NCI-H748 treated with DMSO at 0.1 percent for 48 hours (cell line): ENCODE data around the gene STARD13.
A peak's percentile ranks its signal among the peaks of the same experiment; 100 is the strongest.

ENCODE experiments used
- DNase-seq: peaks from one replicate; lab custom pipeline; 2025; lab: John Stamatoyannopoulos, UW

The STARD13 gene

DNA sequence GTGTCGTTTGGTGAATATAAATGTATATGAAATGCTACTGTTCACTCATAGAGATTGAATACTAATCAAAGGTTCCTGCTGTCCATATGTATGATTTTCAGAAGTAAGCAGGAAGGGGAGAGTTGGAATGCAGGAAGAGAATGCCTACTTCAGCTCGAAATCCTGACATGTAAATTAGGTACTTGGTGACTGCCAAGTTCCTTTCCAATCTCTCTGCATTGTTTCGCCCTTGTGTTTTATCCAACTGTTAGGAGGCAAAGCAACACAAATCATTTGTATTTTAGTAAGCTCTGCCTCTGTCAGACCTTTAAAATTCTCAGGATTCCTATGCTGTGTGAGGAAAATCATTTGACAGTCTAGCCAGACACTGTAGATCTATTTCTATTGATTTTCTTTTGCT lies 9.0 kb downstream of the STARD13 start:
- DNase-seq = no peak

DNA sequence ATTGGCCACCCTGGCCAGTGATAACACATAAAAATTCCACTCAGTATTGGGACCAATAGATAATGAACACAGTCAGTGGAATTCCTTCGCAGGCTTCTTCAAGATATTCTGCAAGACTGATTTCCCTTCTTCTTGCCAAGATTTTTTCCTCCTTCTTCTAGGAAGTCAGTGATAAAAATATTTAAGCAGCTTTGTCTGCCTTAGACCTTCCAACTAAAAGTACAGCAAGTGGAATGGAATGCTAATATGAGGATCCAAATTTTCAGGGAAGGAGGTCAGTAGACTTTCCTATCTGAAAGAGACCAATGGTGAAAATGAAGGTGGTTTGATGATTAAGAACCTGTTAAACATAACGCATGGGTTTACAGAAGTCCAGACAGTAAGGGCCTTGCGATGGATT lies 9.6 kb downstream of the STARD13 start:
- DNase-seq = no peak

DNA sequence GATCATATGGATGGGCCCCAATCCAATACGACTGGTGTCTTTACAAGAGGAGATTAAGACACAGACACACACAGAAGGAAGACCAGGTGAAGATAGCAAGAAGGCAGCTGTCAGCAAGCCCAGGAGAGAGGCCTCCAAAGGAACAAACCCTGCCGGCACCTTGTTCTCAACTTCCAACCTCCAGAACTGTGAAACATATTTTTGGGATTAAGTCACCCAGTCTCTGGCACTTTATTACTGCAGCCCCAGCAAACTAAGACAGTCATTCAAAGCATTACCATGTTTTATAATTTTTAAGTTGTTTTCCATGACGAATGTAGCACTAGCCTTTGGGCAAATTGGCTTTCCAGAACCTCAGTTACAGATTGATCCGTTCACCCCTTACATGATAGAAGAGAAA lies 11.3 kb downstream of the STARD13 start:
- DNase-seq = no peak

DNA sequence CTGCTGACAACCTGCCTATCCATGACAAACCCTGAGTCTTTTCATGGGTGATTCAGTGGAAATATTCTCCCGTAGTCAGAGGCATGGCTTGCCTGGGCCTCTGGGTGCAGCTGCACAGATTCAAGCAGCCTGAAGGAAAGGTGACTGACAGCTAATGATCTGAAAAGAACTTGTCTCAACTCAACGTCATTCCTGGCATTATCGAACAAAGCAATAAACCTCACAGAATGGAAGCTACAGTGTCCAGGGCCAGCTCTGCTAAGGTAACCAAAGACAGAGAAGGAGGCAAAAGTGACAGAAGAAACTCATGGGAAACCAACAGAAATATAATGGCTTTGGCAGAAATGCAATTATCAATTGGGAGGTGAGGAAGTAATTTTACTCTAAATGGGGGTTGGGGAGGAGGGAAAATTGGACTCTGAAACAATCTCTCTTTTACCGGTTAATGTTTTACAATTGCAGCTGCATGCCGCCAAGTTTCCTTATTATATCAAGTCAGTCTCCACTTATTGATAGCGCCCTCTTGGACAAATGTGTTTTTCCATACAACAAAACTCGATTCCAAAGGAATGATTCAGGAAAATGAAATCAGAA lies 12.9 kb downstream of the STARD13 start:
- no peak for DNase-seq

DNA sequence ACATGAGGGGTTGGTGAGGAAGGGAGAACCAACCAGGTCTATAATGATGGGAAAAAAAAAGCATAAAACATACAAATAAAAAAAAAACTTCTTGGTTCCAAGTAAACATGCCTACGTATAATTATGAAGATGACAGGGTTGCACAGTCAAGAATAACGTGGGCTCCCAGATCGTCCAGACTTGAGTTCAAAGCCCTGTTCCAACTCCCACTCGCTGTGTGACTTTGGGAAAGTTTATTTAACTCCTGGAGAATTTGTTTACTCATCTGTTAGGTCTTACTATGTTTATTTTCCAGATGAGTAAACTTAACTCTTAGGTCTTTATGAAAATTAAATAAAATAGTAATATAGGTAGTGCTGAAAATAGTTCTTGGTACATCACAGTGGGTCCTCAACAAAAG lies 13.8 kb downstream of the STARD13 start:
- no peak for DNase-seq

DNA sequence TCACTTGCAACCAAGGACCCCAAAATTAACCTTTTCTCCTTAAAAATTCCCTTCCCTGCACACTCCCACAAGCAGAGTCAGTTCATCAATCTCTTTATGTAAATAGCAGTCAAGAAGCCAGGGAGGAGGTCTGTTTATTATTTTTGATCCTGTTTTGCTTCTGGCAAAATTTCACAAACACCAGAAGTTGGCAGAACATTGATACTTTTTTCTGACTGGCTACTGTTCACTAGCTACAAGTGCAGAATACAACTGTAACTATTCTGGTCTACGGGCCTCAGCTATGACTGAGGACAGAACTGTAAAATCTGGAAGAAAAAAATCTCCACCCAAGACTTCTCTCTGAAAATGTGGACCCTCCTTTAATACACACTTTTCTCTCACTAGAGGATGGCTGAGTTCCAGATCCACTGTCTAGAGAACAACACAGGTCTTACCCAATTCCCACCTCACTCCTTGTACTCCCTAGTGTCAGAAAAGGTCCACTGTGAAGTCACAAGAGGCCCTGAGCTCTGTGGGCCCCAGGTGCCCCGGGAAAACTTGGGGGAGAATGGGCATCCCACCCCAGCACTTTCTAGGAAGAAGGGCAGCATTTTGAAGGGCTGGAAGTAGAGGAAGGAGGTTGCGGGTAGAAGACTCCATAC lies 14.5 kb downstream of the STARD13 start:
- DNase-seq = no peak

DNA sequence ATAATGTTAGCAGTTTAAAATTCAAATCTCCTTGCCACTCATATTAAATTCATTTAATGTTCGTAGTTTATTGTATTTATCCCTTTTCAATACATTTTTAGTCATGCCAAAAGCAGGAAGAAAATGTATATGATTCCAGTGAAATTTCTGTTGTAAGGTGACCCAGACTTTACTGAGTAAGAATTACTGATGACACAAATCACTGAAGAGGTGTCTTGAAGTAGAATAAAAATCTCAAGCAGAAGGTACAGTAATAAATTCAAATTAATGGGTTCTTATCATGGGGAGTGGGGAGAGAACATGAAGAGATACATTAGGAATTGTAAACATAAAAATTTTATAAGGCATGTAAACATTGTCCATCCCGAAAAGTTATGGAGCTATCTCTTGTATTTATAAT lies 19.9 kb downstream of the STARD13 start:
- DNase-seq = no peak

DNA sequence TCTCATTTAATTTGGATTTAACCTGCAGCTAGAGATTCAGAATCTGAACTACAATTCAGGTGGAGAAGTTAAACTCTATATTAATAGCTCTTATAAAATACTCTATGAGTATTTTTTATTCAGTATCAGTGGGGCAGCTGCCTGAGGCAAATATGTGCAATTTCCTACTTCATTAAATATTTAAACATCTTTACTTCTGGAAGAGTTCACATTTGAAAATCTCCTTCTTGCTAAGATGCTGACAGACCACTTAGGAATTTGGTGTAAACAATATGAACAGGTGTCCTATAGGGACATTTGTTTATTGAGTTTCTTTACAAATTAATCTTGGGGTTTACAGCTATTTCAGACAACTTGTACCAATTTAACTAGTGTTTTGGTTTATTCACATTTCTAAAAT lies 20.4 kb downstream of the STARD13 start:
- DNase-seq = no peak

DNA sequence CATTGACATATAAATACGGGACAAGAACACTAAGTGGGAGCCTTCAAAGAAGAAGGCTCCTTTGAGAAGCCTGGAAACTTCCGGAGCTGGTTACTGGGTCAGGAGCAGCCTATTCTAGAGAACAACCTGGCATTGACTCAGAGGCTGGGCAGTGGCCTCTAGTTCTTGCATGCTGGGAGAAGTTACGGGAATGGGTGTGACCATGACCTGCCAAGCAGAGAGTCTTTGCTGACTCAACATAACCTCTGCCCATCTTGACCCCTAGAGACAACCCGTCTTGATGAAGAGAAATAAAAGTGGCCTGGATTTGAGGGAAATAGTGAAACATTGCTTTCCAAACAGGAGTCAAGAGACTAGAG lies 21.0 kb downstream of the STARD13 start:
- DNase-seq = no peak

DNA sequence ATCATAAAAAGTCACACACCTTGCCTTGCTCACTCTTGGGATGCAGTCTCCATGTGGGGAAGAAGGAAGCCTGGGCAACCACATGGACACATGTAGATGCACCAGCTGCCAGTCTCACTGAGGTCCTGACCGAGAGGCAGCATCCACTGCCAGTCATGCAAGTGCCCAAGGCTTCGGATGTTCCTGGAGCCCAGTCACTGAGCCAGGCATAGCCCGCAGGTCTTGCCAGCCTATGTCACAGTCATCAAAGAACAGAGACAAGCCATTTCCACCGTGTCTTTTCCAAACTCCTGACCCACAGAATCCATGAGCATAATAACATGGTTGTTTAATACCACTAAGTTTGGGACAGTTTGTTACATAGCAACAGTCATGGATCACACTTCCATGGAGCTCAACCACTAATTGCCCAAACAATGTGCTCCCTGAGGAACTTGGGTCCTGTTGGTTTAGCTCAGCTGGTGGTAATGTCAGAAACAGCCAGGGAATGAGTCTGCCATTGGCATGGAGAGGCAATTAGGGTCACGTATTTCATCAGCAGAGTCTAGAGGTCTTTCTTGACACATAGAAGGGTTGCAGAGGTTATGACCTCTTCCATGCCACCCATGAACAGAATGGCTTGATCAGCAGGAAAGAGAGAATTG lies 21.5 kb downstream of the STARD13 start:
- no peak for DNase-seq

DNA sequence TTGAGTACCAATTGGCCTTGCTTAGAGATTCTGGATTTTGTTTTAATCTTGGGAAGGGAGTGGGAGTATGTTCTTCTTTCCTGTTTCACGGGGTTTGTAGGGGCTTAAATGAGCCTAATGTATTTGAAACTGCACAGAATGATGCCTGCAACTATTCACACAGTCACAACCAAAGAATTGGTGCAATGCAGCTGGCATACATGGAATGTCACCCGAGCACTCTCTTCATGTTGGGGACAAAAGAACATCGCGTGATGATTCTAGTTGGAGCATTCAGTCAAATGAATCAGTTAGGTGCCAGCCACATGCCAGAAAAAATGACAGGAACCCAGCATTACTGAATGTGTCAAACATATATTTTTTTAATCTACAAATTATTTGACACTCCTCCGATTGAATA lies 22.1 kb downstream of the STARD13 start:
- no peak for DNase-seq

DNA sequence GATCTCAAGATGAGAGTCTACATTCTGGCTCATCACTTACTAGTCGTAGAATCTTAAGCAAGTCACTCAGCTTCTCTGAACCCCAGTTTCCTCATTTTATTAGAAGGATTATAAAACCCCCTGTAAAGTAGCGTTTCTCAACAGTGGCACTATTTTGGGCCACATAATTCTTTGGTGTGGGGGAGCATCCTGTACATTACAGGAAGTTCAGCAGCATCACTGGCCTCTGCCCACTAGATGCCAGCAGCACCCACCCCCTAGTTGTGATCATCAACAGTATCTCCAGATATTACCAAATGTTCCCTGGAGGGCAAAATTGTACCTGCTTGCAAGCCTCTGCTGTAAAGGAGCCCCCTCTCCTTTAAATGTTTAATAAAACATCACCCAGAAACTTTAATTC lies 22.6 kb downstream of the STARD13 start:
- peak; percentile 26 for DNase-seq

DNA sequence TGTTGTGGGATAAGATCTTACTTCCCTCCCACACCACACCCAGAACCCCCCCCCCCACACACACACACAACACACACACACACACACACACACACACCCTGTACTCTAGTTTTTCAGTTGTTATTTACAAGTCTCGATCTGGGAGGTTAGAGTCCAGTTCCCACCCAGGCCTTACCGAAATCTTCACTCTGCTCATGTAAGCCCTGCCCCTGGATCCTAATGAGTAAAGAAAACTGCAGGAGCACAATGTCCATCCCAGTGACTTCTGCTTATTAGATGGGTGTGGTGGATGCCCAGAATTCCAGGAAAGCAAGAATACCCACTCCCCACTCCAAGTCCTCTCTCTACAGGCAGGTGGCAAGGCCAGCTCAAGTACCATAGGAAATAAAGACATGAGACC lies 23.0 kb downstream of the STARD13 start:
- DNase-seq = no peak

DNA sequence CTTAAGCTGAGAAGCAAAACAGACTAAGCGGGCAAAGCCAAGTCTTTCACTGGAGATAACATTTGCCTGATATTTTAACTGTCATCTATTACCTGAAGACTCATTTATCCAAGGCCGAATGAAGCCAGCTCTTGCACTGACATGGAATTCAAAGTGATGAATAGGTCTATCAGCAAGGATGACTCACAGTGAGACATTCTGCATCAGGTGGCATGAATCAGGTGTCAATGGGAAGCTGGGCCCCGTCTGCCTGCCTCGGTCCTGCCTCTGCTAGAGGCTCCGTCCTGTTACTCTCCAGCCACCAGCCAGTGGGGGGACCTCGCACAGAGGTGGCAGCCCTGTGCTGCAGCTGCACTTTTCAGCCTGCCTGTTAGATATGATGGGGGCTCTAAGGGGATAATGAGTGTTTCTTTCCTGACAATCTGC lies 23.5 kb downstream of the STARD13 start:
- peak; percentile 84 for DNase-seq

DNA sequence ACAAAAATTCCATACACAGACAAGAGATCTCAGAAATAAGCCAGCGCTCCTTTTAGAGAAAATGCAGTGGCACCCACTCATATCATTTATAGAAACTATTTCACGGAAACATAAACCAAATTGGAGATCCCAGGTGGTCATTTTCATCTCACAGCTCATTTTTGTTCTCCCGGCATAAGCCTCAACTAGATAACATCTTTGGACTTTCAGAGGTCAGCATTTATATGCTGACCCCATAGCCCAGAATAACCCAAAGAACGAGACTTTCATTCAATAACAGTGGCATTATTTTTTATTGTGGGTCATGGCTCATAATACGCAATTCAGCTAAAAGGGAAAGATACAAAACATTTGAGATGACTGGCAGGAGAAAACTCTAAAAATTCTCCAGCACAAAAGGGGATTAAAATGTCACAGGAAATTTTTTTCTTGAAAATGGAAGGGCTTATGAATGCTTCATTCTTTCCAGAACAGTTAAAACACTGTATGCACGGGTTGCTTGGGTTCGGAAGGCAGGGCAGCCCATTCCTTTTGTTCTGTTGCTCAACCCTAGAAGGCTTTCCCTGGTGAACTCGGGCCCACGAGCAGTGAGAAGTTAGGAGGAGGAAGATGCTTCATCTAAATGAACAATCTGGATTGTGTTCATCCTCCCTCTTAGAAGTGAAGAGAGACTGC lies 24.0 kb downstream of the STARD13 start:
- DNase-seq = no peak

DNA sequence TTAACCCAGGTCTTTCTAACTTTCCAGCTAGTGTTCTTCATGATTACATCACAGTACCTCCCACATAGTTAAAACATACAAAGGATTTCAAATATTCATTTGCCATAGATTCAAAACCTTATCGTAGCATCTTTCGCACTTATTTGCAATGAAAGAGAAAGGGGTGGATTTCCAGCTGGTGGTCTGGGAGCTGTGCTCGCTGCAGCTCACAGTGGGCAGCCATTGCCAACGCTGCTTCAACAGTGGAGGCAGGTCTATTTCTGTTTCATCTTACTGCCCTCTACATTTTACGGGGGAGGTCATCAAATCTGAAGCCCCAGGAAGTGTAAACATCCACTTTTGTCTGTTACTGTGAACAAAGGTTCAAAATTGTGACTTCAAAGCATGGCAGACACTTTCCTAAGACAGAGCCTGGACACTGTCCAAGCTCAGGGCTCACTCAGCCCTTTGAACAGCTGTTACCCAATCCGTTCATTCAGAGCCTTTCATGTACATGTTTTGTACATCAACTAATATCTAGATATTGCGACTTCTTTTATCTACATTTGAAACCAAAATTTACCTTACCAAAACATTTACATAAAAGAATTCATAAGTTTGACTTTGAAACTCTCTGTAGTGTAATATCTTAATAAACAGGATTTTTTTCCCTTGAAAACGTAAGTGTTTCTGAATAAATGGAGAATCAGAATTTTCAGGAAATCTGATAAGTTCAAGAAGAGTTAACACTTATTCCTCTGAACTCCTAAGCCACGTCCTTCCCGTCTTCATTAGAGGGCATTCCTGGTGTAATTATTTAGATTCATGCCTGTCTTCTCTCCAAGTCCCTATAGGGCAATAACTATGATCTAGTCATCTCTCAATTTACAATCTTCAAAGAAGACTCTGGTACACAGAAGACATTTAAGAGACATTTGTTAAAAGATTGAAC lies 25.1 kb downstream of the STARD13 start:
- peak; percentile 89 for DNase-seq

DNA sequence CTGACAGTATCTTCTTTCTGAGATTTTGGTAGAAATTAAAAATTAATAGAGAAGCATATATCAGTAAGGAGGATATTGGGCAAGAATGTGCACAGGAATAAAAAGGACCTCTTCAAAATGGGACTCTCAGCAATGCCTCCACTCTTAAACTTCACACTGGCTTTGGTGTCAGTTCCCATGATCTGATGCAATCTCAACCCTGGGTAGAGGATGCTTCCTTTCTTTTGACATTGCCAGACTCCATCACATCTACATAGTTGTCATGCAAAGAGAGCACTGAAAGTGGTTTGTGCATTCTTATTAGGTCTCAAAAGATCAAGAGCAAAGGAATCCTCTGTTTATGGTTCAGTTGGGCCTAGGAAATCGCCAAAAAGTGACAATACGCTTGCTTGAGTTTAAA lies 26.3 kb downstream of the STARD13 start:
- DNase-seq = no peak

DNA sequence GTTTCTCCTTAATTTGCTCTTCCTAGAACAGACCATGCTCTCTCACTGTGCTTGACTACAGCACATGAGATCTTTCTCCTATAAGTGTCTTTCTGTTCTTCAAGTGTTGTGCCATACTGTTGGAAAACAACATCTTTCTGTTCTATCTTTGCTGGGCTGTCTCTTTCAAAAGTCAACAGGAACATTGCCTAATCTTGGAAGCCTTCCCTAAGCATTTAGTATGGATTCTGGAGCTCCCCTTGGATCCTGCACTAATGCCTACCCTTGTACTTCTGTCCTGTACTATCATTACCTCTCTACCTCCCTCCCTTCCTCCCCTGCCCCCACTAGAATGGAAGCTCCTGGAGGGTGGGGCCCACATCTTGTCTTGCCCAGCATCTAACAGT lies 26.8 kb downstream of the STARD13 start:
- DNase-seq = no peak

DNA sequence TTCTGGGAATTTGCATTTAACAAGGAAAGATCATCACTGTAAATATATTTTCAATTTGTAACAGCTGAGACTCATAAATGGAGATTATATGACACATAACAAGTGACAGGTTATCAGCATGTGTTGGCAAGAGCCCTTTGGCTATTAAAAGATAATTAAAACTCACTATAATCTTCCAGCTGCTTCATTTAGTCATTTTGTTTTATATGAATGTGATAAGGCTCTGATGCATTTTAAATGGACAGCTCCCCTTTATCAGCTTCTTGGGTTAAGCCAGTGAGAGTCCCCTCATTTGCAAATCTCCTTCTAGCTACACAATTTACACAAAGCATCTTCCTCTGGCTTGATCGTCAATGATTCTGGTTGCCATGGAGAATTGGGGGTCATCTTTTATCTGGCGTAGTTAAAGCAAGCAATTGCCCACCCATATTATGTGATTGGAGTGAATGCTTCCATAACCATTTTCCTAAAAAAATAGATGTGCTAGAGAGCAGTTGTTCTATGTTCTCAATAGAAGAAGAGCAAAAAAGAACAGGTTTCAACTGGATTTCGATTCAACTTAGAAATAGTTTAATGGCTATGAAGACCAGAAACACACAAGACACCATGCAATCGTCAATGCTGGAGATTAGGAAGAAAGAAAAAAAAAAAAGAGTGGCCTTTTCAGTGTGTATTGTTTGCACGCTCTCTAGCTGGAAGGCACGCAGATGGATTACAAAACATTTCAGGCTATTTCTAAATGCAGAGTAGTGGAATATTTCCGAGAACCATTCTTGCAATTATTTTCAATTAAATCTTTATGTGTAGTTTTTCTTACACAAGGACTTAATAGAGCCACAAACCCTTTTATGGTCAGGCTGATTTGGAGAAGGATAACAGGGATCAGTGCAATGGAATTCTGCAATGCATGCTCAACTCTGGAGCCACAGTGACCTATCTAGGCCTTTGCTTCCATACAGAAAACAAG lies 27.4 kb downstream of the STARD13 start:
- no peak for DNase-seq

DNA sequence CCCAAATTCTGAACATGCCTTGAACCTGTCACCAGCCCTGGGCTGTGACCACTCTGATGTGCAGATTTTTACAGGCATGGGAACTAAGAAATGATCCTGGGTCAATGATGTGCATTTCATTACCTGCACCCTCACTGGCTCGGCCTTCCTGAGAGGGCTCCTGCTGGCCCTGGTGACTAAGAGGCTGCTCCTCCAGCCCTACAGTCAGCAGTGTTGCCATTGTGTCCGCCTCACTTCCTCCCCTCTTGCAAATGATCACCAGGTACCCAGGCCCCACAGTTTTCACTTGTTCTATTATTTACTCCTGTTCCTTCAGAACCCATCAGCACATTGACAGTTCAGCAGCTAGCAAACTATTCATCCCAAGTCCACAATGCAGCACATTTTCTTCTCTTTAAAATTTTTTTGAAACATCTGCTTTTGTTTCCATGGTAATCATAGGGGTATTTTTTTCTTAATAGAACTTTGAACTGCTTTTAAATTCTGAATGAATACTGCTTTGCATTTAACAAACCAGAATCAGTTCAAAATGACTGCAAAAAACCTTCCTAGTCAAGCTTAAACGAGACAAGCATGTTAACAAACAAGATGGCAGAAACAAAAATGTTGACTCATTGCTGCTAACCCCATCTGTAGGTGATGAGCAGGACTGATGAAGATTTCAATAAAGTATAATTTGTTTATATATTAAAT lies 29.3 kb downstream of the STARD13 start:
- no peak for DNase-seq
